Suprapubic skin (tissue), 4 donors: ENCODE data around the gene SAMD11. TPM values are rescaled to one million over a fixed set of nuclear protein-coding genes. Genes with fewer than 3 reads are reported as not detected.

ENCODE experiments used
- DNase-seq, 2 donors: peaks; one replicate each; pipeline ENCODE4 v3.0.0-alpha.2; 2019; ENCODE audit warnings: low spot score in 2 of 2
- H3K27ac ChIP-seq: fragments of 200-600 bp; sonication (generic); one replicate; pipeline ENCODE4 v1.5.1; 2019
- H3K27me3 ChIP-seq: fragments of 200-600 bp; sonication (generic); one replicate; pipeline ENCODE4 v1.5.1; 2019
- H3K36me3 ChIP-seq: fragments of 200-600 bp; sonication (generic); one replicate; pipeline ENCODE4 v1.5.1; 2019
- H3K4me1 ChIP-seq: fragments of 200-600 bp; sonication (generic); one replicate; pipeline ENCODE4 v1.5.1; 2019
- H3K4me3 ChIP-seq: fragments of 200-600 bp; sonication (generic); one replicate; pipeline ENCODE4 v1.5.1; 2019; ENCODE audit warnings: mild to moderate bottlenecking
- H3K9me3 ChIP-seq: fragments of 200-600 bp; sonication (generic); one replicate; pipeline ENCODE4 v1.5.1; 2019
- CTCF ChIP-seq, 2 donors: fragments of 200-600 bp in 1 of 2; fragments of 450-650 bp in 1 of 2; sonication (generic) in 1 of 2; IDR thresholded peaks; one replicate each; pipeline ENCODE4 v1.5.1; 2016 to 2019; ENCODE audit warnings: antibody characterized with exemption in 2 of 2, mild to moderate bottlenecking in 1 of 2, moderate library complexity in 1 of 2
- EP300 ChIP-seq: sonication (generic); formaldehyde crosslinking; IDR thresholded peaks from one replicate; pipeline ENCODE4 v1.6.1; 2017; ENCODE audit warnings: antibody characterized with exemption
- POLR2A ChIP-seq, 2 donors: fragments of 450-650 bp; IDR thresholded peaks; one replicate each; pipeline ENCODE4 v1.6.1; 2017; ENCODE audit warnings: antibody characterized with exemption in 2 of 2, mild to moderate bottlenecking in 2 of 2, moderate library complexity in 2 of 2
- POLR2AphosphoS5 ChIP-seq, 3 donors: sonication (generic); formaldehyde crosslinking; IDR thresholded peaks; one replicate each; pipeline ENCODE4 v1.6.1; 2017; ENCODE audit warnings: antibody characterized with exemption in 3 of 3
- WGBS: methylation state at CpG from one replicate; pipeline ENCODE4 v1.1.5; 2018; 5-methylcytosine and 5-hydroxymethylcytosine counted together
- total RNA-seq, 4 donors: library from RNA; depleted of rRNA; stranded (reverse); fragments of >200 nt; gene quantifications; one replicate each; pipeline ENCODE4 v1.1.0, GENCODE V29; 2016

The SAMD11 gene
- total RNA-seq, 4 donors from 2014 or later: 0.85 to 2.0 (median 1.5) TPM; not detected in 1

GRCh38 chr1:967466-968343 lies 44.0 kb downstream of the SAMD11 start:
- peak overlapping the region; percentile 84 for H3K4me3 ChIP-seq
- H3K9me3 ChIP-seq: no peaks in the 10 kb centered on the region
- H3K36me3 ChIP-seq: peaks cover 5% of the 10 kb centered on the region
- peaks cover 34% of the 10 kb centered on the region for H3K27me3 ChIP-seq
- DNase-seq: no peak
- H3K27ac ChIP-seq: peak overlapping the region; percentile 92
- TF ChIP-seq POLR2AphosphoS5 (IDR thresholded peaks at IDR 0.05): no peak
- no peak for TF ChIP-seq EP300
- peaks cover 40% of the 10 kb centered on the region for H3K4me1 ChIP-seq
- WGBS: 67% methylated on average over 1 of the region's 23 CpGs

GRCh38 chr1:969260-969855 lies 45.6 kb downstream of the SAMD11 start:
- Histone ChIP-seq H3K27me3 (peaks cover 50% of the 10 kb centered on the region), H3K36me3 (no peaks in the 10 kb centered on the region), H3K27ac (no peak overlapping the region), H3K4me1 (peaks cover 40% of the 10 kb centered on the region), H3K9me3 (no peaks in the 10 kb centered on the region), H3K4me3 (no peak overlapping the region)
- DNase-seq: no peak
- 83% methylated on average over 15 of the region's 15 CpGs for WGBS
- no peak for TF ChIP-seq POLR2AphosphoS5 (IDR thresholded peaks at IDR 0.05)
- TF ChIP-seq EP300: no peak
- TF ChIP-seq CTCF (IDR thresholded peaks at IDR 0.05): no peak
- no peak for TF ChIP-seq POLR2A (IDR thresholded peaks at IDR 0.05)

- H3K27me3 ChIP-seq: peaks cover 61% of the 10 kb centered on the region
- H3K36me3 ChIP-seq: no peaks in the 10 kb centered on the region
- DNase-seq: no peak
- TF ChIP-seq EP300: no peak
- TF ChIP-seq CTCF (IDR thresholded peaks at IDR 0.05): no peak
- no peak for TF ChIP-seq POLR2AphosphoS5 (IDR thresholded peaks at IDR 0.05)
- no peak for TF ChIP-seq POLR2A (IDR thresholded peaks at IDR 0.05)
- peaks cover 43% of the 10 kb centered on the region for H3K4me1 ChIP-seq
- H3K4me3 ChIP-seq: no peak overlapping the region
- no peak overlapping the region for H3K27ac ChIP-seq
- H3K9me3 ChIP-seq: no peaks in the 10 kb centered on the region
- WGBS: 33% methylated on average over 12 of the region's 33 CpGs
Measured at GRCh38 chr1:970242-970972, 46.7 kb downstream of the SAMD11 start.

GRCh38 chr1:970973-971730 lies 47.4 kb downstream of the SAMD11 start:
- DNase-seq: no peak
- no peak overlapping the region for H3K27ac ChIP-seq
- TF ChIP-seq CTCF (IDR thresholded peaks at IDR 0.05) (no peak), EP300 (no peak), POLR2A (IDR thresholded peaks at IDR 0.05) (no peak), POLR2AphosphoS5 (IDR thresholded peaks at IDR 0.05) (no peak)
- H3K36me3 ChIP-seq: no peaks in the 10 kb centered on the region
- H3K27me3 ChIP-seq: peaks cover 68% of the 10 kb centered on the region
- no CpG with 5 or more reads among the region's 42 CpGs for WGBS
- H3K9me3 ChIP-seq: no peaks in the 10 kb centered on the region
- no peak overlapping the region for H3K4me3 ChIP-seq
- peaks cover 43% of the 10 kb centered on the region for H3K4me1 ChIP-seq

- Histone ChIP-seq H3K4me1 (peaks cover 39% of the 10 kb centered on the region), H3K27ac (no peak overlapping the region), H3K36me3 (no peaks in the 10 kb centered on the region), H3K4me3 (no peak overlapping the region), H3K27me3 (peaks cover 71% of the 10 kb centered on the region), H3K9me3 (no peaks in the 10 kb centered on the region)
- DNase-seq: no peak
- no peak for TF ChIP-seq CTCF (IDR thresholded peaks at IDR 0.05)
- TF ChIP-seq POLR2AphosphoS5 (IDR thresholded peaks at IDR 0.05): no peak
- no peak for TF ChIP-seq EP300
- TF ChIP-seq POLR2A (IDR thresholded peaks at IDR 0.05): no peak
- 87% methylated on average over 29 of the region's 34 CpGs for WGBS
Measured at GRCh38 chr1:971751-972506, 48.2 kb downstream of the SAMD11 start.
